Mesothelial cell of epicardium (in vitro differentiated cells): ENCODE measurements around the gene RP9. TPM values are rescaled to one million over a fixed set of nuclear protein-coding genes. Genes with fewer than 3 reads are reported as not detected.
"Not testable (repeated sequence)": the region's sequence is repeated elsewhere in the genome, so short reads cannot be mapped to it uniquely, and the experiment has no call there.

ENCODE experiments used
- DNase-seq, 2 experiments: peaks; one replicate each; pipeline ENCODE4 v3.0.0; 2021; ENCODE audit warnings: low spot score in 2 of 2; ENCODE audit not compliant: unreplicated experiment in 2 of 2
- H3K27ac Mint-ChIP-seq: 2 replicates; pipeline ENCODE4 v1.8.0; 2021; ENCODE audit warnings: mixed read lengths
- H3K27me3 Mint-ChIP-seq: 2 replicates; pipeline ENCODE4 v1.8.0; 2021; ENCODE audit warnings: low read depth, mixed read lengths
- H3K36me3 Mint-ChIP-seq: 2 replicates; pipeline ENCODE4 v1.8.0; 2021; ENCODE audit warnings: mixed read lengths
- H3K4me1 Mint-ChIP-seq: 2 replicates; pipeline ENCODE4 v1.8.0; 2021; ENCODE audit warnings: mixed read lengths
- H3K4me3 Mint-ChIP-seq: 2 replicates; pipeline ENCODE4 v1.8.0; 2021; ENCODE audit warnings: mild to moderate bottlenecking, moderate library complexity, mixed read lengths
- H3K9me3 Mint-ChIP-seq: 2 replicates; pipeline ENCODE4 v1.8.0; 2021; ENCODE audit warnings: mixed read lengths
- total RNA-seq: library from RNA; stranded (reverse); gene quantifications from 3 replicates; pipeline ENCODE4 v1.2.1, GENCODE V29; 2021
- TF ChIP-seq, protein P1 (sequence below): fragments of 200-600 bp; sonication (generic); IDR thresholded peaks from one replicate; pipeline ENCODE4 v1.5.0; 2021; ENCODE audit warnings: antibody characterized with exemption; ENCODE audit not compliant: unreplicated experiment

The RP9 gene
- total RNA-seq, 1 donor from 2014 or later: 20.3 TPM

DNA sequence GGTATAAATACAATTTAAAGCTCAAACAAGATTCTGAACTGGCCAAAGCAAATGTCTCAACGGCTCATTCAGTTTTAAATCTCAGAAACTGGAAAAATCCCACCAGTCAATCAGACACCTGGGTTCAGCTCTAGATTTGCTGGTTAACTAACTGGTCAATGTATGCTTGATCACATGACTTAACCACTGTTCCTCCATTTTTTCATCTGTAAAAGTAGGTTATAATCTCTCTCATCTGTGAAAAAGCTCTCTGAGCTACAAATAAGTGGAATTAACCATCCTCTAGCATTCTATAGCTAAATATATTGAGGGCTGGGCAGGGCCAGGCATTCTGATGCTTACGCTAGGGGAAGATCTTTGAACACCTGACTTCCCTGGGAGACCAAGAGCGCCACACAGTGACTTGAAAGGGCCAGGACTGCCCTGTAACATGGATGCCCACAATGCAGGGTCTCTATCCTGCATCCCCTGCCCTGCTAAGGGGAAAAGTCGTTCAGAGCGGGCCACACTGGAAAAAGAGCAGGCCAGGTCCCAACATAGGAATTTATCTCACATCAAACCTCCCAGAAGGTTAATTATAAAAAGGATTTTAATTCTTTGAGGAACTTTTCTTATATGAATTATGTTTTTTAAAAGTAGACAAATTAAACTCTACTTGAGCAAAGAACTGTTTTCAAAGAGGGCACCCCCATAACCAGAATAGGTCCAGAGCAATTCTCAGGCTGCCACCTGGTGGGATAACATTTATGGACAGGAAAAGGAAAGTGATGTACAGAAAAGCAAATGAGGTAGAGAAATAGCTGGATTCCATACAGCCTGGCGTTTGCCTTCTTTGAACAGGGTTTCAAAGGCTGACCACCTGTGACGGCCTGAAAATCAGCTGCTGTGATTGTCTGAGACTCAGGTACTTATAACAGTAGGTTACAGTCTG, 1.8 kb downstream of the RP9 start:
- Mint-ChIP-seq H3K4me1 (peaks cover 21% of the 10 kb centered on the region), H3K27me3 (peaks cover 8% of the 10 kb centered on the region), H3K36me3 (peaks cover 6% of the 10 kb centered on the region), H3K4me3 (peak overlapping the region; percentile 86), H3K9me3 (no peaks in the 10 kb centered on the region), H3K27ac (peak overlapping the region; percentile 71)
- DNase-seq: no peak
- TF ChIP-seq, protein P1, sequence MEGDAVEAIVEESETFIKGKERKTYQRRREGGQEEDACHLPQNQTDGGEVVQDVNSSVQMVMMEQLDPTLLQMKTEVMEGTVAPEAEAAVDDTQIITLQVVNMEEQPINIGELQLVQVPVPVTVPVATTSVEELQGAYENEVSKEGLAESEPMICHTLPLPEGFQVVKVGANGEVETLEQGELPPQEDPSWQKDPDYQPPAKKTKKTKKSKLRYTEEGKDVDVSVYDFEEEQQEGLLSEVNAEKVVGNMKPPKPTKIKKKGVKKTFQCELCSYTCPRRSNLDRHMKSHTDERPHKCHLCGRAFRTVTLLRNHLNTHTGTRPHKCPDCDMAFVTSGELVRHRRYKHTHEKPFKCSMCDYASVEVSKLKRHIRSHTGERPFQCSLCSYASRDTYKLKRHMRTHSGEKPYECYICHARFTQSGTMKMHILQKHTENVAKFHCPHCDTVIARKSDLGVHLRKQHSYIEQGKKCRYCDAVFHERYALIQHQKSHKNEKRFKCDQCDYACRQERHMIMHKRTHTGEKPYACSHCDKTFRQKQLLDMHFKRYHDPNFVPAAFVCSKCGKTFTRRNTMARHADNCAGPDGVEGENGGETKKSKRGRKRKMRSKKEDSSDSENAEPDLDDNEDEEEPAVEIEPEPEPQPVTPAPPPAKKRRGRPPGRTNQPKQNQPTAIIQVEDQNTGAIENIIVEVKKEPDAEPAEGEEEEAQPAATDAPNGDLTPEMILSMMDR: peak; percentile 32

DNA sequence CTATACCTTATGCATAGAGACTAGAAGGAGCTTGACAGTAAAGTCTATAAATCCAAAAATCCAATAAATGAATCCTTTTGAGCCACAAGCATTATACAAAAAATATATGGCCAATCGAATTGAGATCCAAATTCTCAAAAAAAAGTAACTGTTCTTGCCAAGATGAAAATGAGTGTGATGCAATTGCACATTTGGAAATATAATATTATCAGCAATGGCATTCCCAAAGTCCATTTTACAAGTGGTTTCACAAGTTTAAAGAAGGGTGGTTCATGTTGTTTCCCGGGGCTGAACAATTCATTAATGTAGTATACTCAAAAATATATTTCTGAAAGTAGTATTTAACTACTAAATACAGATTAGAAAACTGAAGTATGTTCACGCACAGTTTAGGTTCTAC, 7.3 kb downstream of the RP9 start:
- Mint-ChIP-seq H3K9me3 (no peaks in the 10 kb centered on the region), H3K4me3 (no peak overlapping the region), H3K36me3 (peaks cover 41% of the 10 kb centered on the region), H3K27me3 (no peaks in the 10 kb centered on the region), H3K4me1 (peaks cover 4% of the 10 kb centered on the region), H3K27ac (no peak overlapping the region)
- DNase-seq: no peak
- TF ChIP-seq, protein P1: no peak

DNA sequence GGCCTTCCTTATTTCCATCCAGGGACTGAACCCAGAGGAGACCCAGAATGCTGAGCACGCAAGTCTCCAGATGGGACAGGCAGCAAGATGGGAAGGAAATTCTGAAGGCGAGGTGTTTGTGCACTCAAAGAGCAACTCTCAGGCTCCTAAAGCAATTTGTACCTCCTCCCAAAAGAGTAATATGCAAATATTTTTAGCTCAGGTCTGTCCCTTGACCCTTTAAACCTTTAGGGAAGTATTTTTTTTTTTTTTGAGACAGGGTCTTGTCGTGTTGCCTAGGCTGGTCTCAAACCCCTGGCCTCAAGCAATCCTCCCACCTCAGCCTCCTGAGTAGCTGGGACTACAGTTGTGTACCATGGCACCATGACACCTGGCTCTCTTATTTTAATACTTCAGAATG, 8.4 kb downstream of the RP9 start:
- Mint-ChIP-seq H3K4me3 (no peak overlapping the region), H3K27me3 (no peaks in the 10 kb centered on the region), H3K27ac (no peak overlapping the region), H3K4me1 (no peaks in the 10 kb centered on the region), H3K9me3 (no peaks in the 10 kb centered on the region), H3K36me3 (peaks cover 51% of the 10 kb centered on the region)
- no peak for DNase-seq
- TF ChIP-seq, protein P1: no peak

DNA sequence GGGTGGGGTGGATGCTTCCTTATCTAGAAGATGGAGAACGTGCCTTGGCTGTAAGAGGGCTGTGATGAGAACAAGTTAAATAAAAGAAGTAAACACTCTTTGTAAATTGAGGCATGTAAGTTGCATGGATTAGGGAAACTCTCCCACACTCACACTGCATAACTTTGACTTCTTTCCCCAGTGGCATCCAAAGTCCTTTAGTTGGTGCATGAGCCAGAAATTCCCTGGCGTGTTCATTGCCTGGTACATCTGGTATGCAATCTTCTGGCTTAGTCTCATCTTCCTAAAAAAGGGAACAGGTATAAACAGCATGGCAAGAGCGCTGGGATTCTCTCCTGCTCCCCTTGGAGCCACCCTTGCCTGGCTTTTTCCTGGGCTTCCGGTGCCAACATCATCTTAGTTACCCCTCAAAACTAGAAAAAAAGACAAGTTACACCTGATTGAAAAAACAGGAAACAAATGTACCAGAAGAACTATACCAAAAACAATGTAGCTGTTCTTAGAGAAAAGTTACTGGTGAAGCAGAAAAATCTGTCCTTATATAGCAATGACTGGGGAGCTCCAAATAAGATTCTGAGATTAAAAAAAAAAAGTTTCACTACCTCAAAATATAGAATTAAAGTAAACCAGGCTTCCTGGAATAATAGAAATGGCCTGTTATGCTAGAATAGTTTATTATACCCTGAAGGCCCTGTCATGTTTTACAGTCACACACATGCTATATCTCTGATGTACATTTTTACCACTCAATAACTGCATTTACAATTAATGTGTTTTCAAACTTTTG, 9.9 kb downstream of the RP9 start:
- Mint-ChIP-seq H3K4me3 (no peak overlapping the region), H3K27ac (no peak overlapping the region), H3K9me3 (no peaks in the 10 kb centered on the region), H3K27me3 (no peaks in the 10 kb centered on the region), H3K4me1 (no peaks in the 10 kb centered on the region), H3K36me3 (peaks cover 59% of the 10 kb centered on the region)
- no peak for DNase-seq
- TF ChIP-seq, protein P1: no peak

DNA sequence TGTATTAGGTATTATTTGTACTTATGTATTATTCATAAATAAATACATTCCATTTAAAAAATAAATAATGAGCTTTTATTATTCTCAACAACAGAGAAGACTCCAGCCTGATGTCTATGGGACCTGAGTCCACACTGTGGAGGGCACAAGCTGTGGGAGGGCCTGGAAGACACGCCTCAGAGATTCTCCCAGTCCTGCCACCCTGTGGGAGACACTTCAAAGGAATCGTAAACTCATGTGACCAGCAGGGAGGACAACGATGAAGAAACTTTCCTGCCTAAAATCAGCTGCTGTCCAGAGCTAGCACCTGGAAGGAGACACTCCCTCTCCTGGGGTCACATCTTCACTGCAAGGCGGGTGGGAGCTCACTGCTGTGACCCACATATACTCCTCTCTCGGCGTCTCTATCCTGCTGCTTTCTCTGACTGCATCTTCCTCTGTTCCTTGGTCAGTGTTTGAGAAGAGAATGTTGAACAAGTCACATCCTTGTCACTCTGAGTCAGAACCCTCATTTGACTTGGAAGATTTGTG, 14.4 kb downstream of the RP9 start:
- not testable (repeated sequence) for H3K27ac Mint-ChIP-seq, H3K27me3 Mint-ChIP-seq, H3K9me3 Mint-ChIP-seq, H3K4me3 Mint-ChIP-seq, DNase-seq, H3K4me1 Mint-ChIP-seq
- peaks cover 50% of the 10 kb centered on the region for H3K36me3 Mint-ChIP-seq

DNA sequence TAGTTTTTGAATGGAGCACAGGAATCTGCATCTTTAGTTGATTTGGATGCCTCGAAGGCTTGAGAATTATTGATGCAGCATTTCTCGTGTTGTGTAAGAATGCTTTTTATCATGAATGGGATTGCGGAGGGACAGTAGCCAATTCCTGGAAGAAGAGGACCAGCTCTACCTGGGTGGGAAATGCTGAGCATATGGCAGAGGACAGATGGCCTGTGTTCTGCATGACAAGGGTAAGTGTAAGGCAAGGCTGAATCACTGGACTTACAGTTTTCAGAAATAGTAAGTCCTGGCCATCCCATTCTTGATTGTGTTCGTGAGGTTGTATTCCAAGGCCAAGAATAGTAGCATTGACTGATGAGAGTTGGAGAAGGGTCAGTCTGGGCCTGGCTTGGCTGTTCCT, 15.9 kb downstream of the RP9 start:
- TF ChIP-seq, protein P1: no peak
- Mint-ChIP-seq H3K4me1 (no peaks in the 10 kb centered on the region), H3K9me3 (no peaks in the 10 kb centered on the region), H3K36me3 (peaks cover 36% of the 10 kb centered on the region), H3K27ac (no peak overlapping the region), H3K27me3 (no peaks in the 10 kb centered on the region), H3K4me3 (no peak overlapping the region)
- DNase-seq: no peak
